Amniotic epithelial cell (primary cell): ENCODE results near the gene RNF148.
"Not testable (repeated sequence)": the region's sequence is repeated elsewhere in the genome, so short reads cannot be mapped to it uniquely, and the experiment has no call there.

Experiments used
- DNase-seq: peaks from one replicate; pipeline ENCODE4 v3.0.0-alpha.2; 2010; ENCODE audit warnings: low read depth

Gene RNF148

DNA sequence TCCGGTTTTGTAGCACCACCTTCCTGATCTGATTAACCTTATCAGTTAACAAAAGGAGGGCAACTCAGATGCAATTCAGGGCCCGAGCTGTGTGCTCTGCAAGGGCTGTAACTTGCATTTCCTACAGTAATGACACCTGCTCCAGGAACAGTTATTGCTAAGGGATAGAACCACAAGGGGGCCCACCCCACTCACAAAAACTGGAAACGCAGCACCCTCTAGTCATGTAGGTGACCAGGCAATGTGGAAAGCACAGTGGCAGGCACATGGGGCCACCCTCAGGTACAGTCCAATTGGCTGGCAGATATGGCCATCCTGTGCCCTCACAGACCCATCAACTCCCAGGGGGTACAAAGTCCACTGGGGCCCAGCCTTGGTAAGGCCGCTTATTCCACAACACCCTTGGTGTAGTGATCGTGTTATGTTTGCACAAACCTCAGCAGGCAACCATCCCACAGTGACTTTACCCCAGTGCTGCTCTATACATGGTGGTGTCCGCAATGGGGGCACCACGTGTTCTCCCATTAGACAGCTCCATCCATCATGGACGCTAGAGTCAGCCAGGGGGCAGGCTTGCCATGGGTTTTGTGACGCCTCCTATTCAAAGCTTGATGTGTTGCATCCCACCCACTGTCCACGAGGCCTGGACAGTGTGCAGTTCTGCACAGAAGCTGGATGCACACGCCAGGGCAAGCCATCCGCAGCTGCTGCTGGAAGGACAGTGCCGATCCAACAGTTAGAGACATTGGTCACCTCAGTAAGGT is 13.2 kb downstream of the RNF148 start:
- no peak for DNase-seq

DNA sequence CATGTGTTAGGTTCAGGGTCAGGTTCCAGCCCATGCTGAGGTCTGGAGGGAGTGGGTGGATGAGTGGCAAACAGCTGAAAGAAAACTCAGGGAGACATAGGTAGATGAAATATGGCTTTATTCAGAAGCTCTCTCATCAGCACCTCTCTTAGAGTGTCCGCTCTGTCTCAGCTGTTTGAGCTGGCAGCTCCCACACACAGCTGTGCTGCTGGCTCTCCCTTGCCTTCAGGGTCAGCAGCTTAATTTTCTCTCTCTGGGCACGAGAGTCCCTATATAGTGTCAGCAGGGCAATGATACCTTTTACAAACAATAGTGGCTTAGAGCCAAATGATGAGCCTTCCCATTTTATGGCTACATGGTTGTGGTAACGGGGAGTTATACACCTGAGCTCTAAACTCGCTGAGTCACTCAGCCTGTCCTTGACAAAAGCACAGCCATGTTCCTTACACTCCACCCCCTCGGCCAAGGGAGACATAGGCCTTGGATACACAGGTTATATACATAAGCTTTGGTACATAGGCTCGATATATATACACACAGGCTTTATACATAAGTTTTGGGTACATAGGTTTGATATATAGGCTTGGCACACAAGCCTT is 14.2 kb downstream of the RNF148 start:
- peak; percentile 3 for DNase-seq

DNA sequence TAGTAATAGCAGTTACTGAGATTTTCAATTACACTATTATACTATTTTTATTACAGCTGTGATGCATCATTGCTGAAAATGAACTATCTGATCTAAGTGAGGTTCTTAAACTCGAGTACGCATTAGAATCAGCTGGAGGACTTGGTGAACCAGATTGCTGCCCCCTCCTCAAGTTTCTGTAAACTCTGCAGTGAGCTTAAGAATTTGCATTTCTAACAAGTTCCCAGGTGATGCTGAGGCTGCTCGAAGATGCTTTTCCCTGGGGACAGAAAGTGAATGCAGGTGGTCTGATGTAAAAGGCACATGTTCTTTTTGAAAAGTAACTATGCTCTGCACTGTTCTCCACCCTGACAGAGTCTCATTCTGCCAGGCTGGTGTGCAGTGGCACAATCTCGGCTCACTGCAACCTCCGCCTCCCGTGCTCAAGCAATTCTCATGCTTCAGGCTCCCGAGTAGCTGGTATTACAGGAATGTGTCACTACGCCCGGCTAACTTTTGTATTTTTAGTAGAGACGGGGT is 16.3 kb downstream of the RNF148 start:
- no peak for DNase-seq

DNA sequence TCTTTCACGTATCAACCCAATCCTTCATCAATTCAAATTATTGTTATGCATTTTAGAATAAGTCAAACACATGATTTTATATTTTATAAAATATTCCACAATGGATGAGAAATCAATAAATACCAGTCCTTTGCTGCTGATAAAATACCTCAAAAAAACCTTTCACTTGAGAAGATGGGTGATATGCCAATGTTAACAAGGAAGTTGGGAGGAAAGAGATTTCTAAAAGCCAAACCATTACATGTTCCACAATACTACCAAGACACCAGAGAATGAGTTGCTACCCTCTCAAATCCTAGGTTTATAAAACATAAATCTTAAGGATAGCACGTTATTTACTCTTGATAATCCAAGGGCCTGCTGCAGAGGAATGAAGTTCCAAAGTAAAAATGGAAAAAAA is 18.2 kb downstream of the RNF148 start:
- DNase-seq = no peak

DNA sequence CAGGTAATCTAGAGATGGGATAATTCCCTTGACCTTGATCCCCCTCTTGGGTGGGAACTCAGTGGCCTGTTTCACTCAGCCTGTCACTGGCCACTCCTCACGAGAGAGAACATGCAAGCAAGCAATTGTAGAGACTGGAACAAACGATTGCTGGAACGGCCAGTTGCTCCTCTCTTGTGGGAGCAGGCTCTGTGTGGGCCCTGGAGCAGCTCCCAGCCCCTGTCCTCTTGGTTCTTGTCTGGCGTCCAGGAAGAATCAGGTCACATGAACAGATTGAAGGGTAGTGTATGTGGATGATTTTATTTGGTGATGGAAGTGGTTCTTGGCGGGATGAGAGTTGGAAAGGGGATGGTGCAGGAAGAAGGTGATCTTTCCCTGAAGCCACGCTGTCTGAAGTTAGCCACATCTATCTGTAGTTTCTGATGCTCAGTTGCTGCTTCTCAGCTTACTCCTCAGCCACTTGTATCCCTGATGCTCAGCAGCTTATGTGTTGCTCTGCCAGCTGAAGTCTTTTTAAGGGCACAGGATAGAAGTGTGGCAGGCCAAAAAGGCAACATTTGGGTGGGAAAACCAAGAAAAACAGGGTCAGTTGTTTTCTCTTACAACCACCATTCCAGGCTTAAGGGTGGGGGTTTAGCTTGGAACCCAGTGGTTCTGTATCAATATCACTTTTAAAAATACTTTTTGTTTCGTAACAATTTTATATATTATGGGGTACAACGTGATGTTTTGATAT is 19.7 kb downstream of the RNF148 start:
- DNase-seq = no peak

DNA sequence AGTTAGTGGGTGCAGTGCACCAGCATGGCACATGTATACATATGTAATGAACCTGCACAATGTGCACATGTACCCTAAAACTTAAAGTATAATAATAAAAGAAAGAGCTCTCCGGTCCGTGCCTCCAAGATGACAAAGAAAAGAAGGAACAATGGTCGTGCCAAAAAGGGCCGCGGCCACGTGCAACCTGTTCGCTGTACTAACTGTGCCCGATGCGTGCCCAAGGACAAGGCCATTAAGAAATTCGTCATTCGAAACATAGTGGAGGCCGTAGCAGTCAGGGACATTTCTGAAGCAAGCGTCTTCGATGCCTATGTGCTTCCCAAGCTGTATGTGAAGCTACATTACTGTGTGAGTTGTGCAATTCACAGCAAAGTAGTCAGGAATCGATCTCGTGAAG is 21.5 kb downstream of the RNF148 start:
- DNase-seq = not testable (repeated sequence)

DNA sequence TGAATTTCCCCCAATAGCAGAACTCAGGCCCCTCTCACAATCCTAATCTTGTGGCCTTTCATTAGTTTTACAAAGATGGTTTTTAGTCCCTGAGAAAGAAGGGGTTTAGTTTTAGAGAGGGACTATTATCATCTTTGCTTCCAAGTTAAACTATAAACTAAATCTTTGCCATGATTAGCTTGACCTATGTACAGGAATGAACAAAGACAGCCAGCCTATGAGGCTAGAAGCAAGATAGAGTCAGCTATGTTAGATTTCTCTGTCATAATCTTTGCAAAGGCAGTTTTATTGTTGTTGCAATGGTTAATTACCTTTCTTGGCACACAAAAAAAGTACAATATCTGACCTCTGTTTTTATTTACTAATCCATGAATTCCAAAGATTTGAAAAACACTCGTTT is 22.9 kb downstream of the RNF148 start:
- no peak for DNase-seq

DNA sequence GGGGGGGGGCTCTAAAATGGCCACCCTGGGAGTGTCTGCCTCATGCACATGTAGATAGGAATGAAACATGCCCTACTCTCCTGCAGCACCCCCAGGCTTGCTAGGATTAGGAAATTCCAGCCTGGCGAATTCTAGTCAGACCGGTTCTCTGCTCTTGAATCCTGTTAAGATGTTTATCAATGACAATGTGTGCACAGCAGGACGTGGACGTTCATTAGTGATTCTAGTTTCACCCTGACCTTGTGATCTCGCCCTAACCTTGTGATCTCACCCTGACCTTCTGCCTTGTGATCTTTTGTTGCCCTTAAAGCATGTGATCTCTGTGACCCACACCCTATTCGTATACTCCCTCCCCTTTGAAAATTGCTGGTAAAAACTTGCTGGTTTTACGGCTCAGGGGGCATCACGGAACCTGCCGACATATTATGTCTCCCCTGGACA is 23.4 kb downstream of the RNF148 start:
- DNase-seq = not testable (repeated sequence)

DNA sequence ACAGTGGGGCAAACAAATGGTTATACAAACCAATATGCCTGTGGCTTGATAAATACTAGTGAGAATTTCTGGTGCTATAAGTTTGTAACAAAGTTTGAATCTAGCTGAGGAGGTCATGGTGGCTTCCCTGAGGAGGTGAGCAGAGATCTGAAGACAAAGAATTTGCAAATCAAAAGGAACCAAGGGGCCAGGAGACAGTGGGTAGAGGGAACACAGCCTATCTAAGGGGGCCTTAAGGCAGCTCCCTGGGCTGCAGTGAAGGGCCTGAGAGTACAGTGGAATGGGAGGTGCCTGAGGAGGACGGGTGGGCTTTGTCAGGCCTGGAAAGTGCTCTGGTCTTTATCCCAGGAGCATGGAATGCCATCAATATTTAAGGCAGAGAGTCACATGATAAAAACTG is 25.6 kb downstream of the RNF148 start:
- no peak for DNase-seq

DNA sequence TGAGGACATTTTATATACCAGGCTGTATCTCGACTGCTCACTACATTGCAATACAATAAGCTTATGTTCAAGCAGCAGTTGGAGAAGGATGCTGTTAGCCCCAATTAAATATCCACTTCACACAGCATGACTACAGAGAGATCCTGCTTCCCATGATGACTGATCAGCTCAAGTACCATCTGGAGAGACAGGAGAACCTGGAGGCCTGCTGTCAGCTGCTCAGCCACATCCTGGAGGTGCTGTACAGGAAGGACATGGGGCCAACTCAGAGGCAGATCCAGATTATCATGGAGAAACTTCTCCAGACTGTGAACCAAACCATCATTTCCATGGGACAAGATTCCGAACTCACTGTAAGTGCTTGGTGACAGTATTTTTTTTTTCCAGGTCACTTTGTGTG is 26.3 kb downstream of the RNF148 start:
- DNase-seq = no peak

DNA sequence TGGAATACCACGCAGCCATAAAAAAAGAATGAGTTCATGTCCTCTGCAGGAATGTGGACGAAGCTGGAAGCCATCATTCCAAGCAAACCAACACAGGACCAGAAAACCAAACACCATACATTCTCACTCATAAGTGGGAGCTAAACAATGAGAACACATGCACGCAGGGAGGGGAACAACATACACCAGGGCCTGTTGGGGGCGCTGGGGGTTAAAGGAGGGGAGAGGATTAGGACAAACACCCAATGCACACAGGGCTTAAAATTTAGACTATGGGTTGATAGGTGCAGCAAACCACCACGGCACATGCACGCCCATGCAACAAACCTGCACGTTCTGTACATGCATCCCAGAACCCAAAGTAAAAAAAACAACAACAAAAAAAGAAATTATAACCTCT is 27.1 kb downstream of the RNF148 start:
- DNase-seq = no peak

DNA sequence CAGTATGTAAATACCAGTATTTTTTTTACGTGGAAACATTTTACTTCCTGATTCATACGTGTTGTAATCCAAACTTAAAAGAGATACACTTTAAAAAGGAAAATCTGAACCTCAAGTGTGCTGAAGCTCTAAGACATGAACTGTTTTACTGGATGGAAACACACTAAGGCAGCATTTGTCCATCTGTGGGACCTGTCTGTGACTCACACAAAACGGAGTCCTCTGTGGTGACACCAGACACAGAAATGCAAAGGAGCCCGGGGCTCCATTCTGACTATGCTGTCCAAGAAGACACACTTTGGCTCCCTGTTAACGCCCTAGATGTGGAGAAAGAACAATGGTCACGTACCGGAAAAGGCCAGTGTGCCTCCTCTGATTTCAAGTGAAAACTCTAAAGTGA is 27.7 kb downstream of the RNF148 start:
- DNase-seq = no peak

DNA sequence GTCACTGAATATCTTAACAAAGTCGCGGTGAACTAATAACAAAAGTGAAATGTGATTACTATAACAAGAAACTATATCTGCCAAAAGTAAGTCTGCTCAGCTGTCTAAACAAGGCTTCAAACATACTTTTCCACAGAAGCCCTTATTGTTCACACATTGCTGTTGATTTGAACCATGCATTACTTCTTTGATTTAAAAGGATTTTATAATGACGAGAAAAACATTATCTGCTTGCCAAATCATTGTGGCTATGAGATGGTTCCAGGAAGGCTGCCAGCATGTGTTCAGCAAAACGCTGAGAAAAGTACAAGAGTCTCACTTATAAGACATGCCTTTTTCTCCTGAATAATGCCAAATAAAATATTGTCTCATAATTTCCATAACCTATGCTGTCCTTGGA is 28.2 kb downstream of the RNF148 start:
- peak; percentile 33 for DNase-seq

DNA sequence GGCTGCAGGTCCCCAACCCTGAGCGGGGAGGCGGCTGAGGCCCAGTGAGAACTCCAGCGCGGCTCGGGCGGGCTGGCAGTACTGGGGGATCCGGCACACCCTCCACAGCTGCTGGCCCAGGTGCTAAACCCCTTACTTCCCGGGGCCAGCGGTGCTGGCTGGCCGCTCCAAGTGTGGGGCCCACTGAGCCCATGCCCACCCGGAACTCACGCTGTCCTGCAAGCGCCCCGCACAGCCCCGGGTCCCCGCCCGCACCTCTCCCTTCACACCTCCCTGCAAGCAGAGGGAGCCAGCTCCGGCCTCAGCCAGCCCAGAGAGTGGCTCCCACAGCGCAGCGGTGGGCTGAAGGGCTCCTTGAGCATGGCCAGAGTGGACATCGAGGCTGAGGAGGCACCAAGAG is 28.8 kb downstream of the RNF148 start:
- DNase-seq = no peak

DNA sequence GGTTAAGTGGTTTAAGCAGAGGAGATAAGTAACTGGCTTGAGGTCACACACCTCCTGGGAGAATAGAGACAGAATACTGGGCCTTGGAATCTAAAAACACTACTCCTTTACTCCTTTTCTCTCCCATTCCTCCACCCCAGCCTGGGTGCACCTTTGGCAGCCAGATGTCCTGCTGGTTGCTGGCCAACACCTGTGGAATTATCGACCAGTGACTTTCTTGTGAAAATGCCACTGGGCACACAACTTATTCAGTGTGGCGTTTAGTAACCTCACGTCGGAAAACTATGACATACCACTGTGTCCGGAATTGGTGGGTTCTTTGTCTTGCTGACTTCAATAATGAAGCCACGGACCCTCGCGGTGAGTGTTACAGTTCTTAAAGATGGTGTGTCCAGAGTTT is 30.2 kb downstream of the RNF148 start:
- no peak for DNase-seq

DNA sequence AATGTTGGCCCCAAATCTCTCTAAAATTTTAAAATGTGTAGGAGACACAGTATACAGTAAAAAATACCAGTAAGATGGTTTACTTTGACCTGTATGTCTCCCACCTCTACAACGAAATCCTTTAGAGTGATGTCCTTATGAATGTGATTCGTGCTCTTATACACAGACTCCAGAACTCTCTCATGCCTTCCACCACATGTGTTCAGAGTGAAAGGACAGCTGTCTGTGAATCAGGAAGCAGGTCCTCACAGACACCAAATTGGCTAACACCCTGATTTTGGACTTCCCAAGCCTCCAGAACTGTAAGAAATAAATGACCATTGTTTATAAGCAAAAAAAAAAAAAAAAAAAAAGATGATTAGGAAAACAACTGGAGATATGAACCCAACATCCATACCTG is 39.0 kb downstream of the RNF148 start:
- DNase-seq = no peak

DNA sequence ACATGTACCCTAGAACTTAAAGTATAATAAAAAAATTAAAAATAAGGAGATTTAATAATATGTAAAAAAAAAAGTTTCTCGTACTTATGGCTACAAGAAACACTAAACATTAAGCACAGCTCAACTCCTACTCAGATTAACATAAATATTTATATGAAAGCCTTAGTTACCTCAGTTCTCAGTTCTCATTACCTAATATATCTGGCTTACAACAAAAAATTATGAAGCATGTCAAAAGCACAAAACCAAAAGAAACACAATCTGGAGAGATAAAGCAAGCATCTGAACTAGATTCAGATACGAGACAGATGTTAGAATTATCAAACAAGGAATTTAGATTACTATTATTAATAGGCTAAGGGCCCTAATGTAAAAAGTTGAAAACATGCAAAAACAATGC is 43.9 kb downstream of the RNF148 start:
- peak; percentile 4 for DNase-seq

DNA sequence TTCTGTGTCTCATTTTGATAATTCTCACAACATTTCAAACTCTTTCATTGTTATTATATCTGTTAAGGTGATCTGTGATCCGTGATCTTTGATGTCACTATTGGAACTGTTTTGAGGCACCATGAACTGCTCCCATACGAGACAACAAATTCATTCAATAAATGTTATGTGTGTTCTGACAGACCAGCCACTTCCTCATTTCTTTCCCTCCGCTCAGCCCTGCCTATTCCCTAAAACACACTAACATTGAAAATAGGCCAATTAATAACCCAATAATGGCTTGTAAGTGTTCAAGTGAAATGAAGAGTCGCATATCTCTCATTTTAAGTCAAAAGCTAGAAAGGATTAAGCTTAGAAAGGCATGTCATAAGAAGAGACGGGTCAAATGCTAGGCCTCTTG is 49.0 kb downstream of the RNF148 start:
- DNase-seq = no peak

DNA sequence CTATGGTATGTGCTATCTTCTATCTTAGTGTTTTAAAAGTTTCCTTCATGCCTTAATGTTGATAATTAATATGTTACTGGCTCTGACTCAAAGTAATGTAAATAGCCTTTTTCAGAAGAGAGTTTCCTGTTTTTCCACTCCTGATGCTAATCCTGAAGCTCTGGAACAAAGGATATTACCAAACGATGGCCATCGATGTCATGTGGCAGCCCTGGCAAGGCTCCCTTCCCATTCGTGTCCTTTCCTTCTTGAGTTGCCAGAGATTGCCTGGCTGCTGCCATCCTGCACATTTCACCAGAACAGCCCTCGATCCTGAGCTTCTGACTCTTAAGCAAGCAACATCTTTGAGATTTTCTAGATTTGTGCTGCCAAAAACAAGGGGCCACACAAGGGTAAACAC is 49.8 kb downstream of the RNF148 start:
- no peak for DNase-seq
